GM23338 (cell line): ENCODE data around the gene PANK1. TPM values are rescaled to one million over a fixed set of nuclear protein-coding genes. Genes with fewer than 3 reads are reported as not detected.

ENCODE experiments used
- ATAC-seq: fragments of 200-7000 bp; cut with Tn5 transposase; 3 replicates; pipeline ENCODE4 v1.9.1; 2020
- DNase-seq: peaks from one replicate; pipeline ENCODE4 v3.0.0-alpha.2; 2015; ENCODE audit warnings: low spot score
- H2AFZ ChIP-seq: fragments of 200-600 bp; sonication (generic); 2 replicates; pipeline ENCODE4 v1.8.0; 2016; ENCODE audit warnings: antibody characterized with exemption, mild to moderate bottlenecking, moderate library complexity
- H3F3A ChIP-seq: fragments of 200-600 bp; sonication (generic); replicated peaks from 2 replicates; pipeline ENCODE4 v1.8.0; 2017; ENCODE audit warnings: antibody characterized with exemption, mixed run types, low read depth
- H3K27ac ChIP-seq: fragments of 200-600 bp; sonication (generic); 2 replicates; pipeline ENCODE4 v1.6.1; 2016; ENCODE audit warnings: low read depth
- H3K27me3 ChIP-seq: fragments of 200-600 bp; sonication (generic); 2 replicates; pipeline ENCODE4 v1.8.0; 2016; ENCODE audit warnings: mild to moderate bottlenecking, mixed run types, moderate library complexity; ENCODE audit not compliant: insufficient read depth
- H3K36me3 ChIP-seq: fragments of 200-600 bp; sonication (generic); 2 replicates; pipeline ENCODE4 v1.8.0; 2016; ENCODE audit warnings: mild to moderate bottlenecking; ENCODE audit not compliant: insufficient read depth
- H3K4me1 ChIP-seq: fragments of 200-600 bp; sonication (generic); 2 replicates; pipeline ENCODE4 v1.8.0; 2016; ENCODE audit warnings: mild to moderate bottlenecking, moderate library complexity; ENCODE audit not compliant: insufficient read depth
- H3K4me2 ChIP-seq: fragments of 200-600 bp; sonication (generic); 2 replicates; pipeline ENCODE4 v1.7.1; 2017; ENCODE audit warnings: mixed run types
- H3K4me3 ChIP-seq: fragments of 200-600 bp; sonication (generic); 2 replicates; pipeline ENCODE4 v1.6.1; 2016; ENCODE audit warnings: mixed run types
- H3K79me2 ChIP-seq: fragments of 200-600 bp; sonication (generic); replicated peaks from 2 replicates; pipeline ENCODE4 v1.8.0; 2017; ENCODE audit warnings: mild to moderate bottlenecking; ENCODE audit not compliant: insufficient read depth
- H3K9me2 ChIP-seq: fragments of 200-600 bp; sonication (generic); 2 replicates; pipeline ENCODE4 v1.8.0; 2017; ENCODE audit not compliant: insufficient read depth
- H4K20me1 ChIP-seq: fragments of 200-600 bp; sonication (generic); replicated peaks from 2 replicates; pipeline ENCODE4 v1.8.0; 2017; ENCODE audit warnings: mild to moderate bottlenecking; ENCODE audit not compliant: insufficient read depth
- H3K27ac Mint-ChIP-seq: 2 replicates; pipeline ENCODE4 v1.8.0; 2020; ENCODE audit warnings: inconsistent platforms, mild to moderate bottlenecking, moderate library complexity, mixed read lengths
- H3K27me3 Mint-ChIP-seq: 3 replicates; pipeline ENCODE4 v1.8.0; 2022; ENCODE audit warnings: low read depth, mild to moderate bottlenecking, moderate library complexity, mixed read lengths, inconsistent platforms; ENCODE audit not compliant: insufficient read depth, poor library complexity
- H3K36me3 Mint-ChIP-seq: 3 replicates; pipeline ENCODE4 v1.8.0; 2021; ENCODE audit warnings: low read depth, mild to moderate bottlenecking, inconsistent platforms, moderate library complexity, mixed read lengths
- H3K4me1 Mint-ChIP-seq: 3 replicates; pipeline ENCODE4 v1.8.0; 2020; ENCODE audit warnings: mild to moderate bottlenecking, inconsistent platforms, mixed read lengths
- H3K4me3 Mint-ChIP-seq: 3 replicates; pipeline ENCODE4 v1.8.0; 2021; ENCODE audit warnings: moderate library complexity, mild to moderate bottlenecking, inconsistent platforms, mixed read lengths
- H3K9me3 Mint-ChIP-seq: 3 replicates; pipeline ENCODE4 v1.8.0; 2020; ENCODE audit warnings: moderate library complexity, mild to moderate bottlenecking, inconsistent platforms, mixed read lengths
- ETS1 ChIP-seq: IDR thresholded peaks from 2 replicates; pipeline ENCODE4 v1.6.1; 2016; ENCODE audit warnings: antibody characterized with exemption
- EZH2 ChIP-seq: fragments of 200-600 bp; sonication (generic); IDR thresholded peaks from one replicate; pipeline ENCODE4 v1.8.0; 2017; ENCODE audit warnings: antibody characterized with exemption, mild to moderate bottlenecking, low read depth; ENCODE audit not compliant: unreplicated experiment
- EZH2phosphoT487 ChIP-seq: fragments of 200-600 bp; sonication (generic); IDR thresholded peaks from one replicate; pipeline ENCODE4 v1.8.1; 2018; ENCODE audit warnings: antibody characterized with exemption; ENCODE audit not compliant: unreplicated experiment
- NANOG ChIP-seq: IDR thresholded peaks from 2 replicates; pipeline ENCODE4 v1.6.1; 2016; ENCODE audit warnings: antibody characterized with exemption, borderline replicate concordance
- STAT1 ChIP-seq: IDR thresholded peaks from one replicate; pipeline ENCODE4 v1.6.1; 2016; ENCODE audit warnings: antibody characterized with exemption; ENCODE audit not compliant: unreplicated experiment
- ZNF331 ChIP-seq: fragments of 250-450 bp; sonication (Bioruptor Pico); IDR thresholded peaks from 2 replicates; pipeline ENCODE4 v1.5.0; 2020; ENCODE audit warnings: low read depth, mild to moderate bottlenecking, moderate library complexity
- ZNF462 ChIP-seq: fragments of 250-450 bp; sonication (Bioruptor Pico); IDR thresholded peaks from 2 replicates; pipeline ENCODE4 v1.5.0; 2020; ENCODE audit warnings: mild to moderate bottlenecking, moderate library complexity
- polyA plus RNA-seq: library from polyadenylated mRNA; unstranded; fragments of >200 nt; fragmentation: Nextera tagmentation; extraction: Ambion mirVana; gene quantifications from 2 replicates; pipeline ENCODE4 v1.2.1, GENCODE V29; 2016
- total RNA-seq: library from RNA; depleted of rRNA; stranded (reverse); fragments of >200 nt; shearing (Covaris generic); gene quantifications from 2 replicates; pipeline ENCODE4 v1.2.3, GENCODE V29; 2014

Gene PANK1
- total and polyA plus RNA-seq, 2 experiments from 2014 or later: 15.2 to 44.7 TPM

DNA sequence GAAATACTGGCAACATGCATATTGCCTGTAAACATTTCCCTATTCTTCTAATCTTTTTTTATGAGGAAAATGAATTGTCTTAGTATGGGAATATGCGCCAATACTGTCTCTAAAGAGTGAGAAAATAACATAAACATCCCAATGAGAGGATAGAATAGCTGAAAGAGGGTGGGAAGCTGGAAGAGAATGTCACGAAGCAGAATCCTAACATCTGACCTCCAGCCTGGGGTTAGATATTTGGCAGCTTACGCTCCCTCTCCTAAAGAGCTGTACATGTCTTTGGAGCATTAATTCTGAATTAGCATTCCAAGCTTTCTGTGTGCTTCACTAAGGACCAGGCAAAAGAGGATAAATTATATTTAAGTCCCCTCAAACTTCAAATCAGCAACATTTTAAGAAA, 78.0 kb downstream of the PANK1 start (continued):
- TF ChIP-seq ZNF462 (CRISPR knock-in tag) (no peak), NANOG (no peak), ETS1 (no peak), EZH2phosphoT487 (no peak), EZH2 (no peak), ZNF331 (CRISPR knock-in tag) (no peak)

DNA sequence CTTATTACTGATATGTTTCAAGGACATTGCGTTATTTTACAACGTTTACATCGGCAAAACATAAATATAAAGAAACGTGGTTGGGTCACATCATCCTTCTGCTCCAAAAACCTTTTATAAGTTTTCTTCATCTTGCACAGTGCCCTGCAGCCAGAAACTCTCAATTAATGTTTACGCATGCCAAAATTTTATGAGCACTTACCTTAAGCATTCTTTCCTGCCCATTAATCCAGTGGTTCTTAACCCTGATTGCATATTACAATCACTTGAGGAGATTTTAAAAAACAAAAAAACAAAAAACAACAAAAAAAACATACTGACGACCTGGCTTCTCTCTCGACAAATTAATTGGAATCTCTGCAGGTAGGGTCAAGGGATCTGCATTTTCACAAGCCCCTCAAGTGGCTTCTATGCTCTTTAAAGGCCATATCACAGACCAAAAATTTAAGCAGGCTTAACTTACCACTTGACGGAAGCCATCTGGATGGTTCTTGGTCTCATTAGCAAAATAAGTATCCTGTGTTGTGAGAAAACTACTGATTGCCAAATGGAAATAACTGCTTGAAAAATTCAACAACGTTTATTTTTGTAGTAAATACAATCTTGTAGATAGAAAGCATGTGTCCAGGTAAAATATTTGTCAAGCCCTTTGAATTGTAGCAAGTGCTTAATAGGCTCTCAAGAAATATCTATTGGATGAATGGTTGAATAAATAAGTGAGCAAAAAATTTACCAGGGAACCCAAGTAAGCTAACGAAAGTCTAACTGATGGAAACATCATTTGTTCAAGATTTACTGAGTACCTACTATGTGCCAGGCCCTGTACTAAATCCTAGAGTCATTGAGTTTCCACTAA, 78.7 kb downstream of the PANK1 start:
- no peaks in the 10 kb centered on the region for H3K36me3 Mint-ChIP-seq
- Histone ChIP-seq H3K79me2 (no peaks in the 10 kb centered on the region), H4K20me1 (no peaks in the 10 kb centered on the region), H3K4me1 (peaks cover 19% of the 10 kb centered on the region), H2AFZ (no peak overlapping the region), H3K9me2 (no peaks in the 10 kb centered on the region), H3K4me3 (no peak overlapping the region), H3K4me2 (no peak overlapping the region), H3F3A (no peaks in the 10 kb centered on the region), H3K36me3 (no peaks in the 10 kb centered on the region), H3K27me3 (no peaks in the 10 kb centered on the region), H3K27ac (no peak overlapping the region)
- ATAC-seq (no peak), DNase-seq (no peak)
- H3K4me1 Mint-ChIP-seq: peaks cover 30% of the 10 kb centered on the region; the same call in 2 of the 3 replicates
- no peak overlapping the region; the same call in 1 of the 2 replicates for H3K27ac Mint-ChIP-seq
- H3K27me3 Mint-ChIP-seq: peaks cover 1% of the 10 kb centered on the region
- TF ChIP-seq STAT1: no peak
- no peaks in the 10 kb centered on the region; the same call in 2 of the 3 replicates for H3K9me3 Mint-ChIP-seq
- H3K4me3 Mint-ChIP-seq: no peak overlapping the region
